Activated CD8-positive, alpha-beta memory T cell treated with anti-CD3 and anti-CD28 coated beads, Interleukin-2, amount 50 U/mL, for 48 hours (primary cell): Measurements from ENCODE around the gene TRAPPC1.

Experiments
- DNase-seq: peaks from one replicate; pipeline ENCODE4 v3.0.0-alpha.2; 2020

The TRAPPC1 gene

DNA sequence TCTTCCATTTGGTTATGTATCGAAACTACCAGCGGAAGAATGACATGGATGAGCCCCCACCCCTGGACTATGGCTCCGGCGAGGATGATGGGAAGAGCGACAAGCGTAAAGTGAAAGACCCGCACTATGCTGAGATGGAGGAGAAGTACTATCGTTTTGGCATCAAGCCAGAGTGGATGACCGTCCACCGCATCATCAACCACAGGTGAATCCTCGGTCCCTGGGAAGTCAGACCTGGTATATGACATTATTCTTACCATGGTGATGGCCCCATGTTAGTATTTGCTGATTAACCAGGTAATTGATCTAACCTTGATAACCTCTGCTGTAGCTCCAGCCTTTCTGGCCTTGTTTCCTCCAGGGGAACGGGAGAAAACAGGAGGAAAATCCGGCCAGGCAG, 34.7 kb downstream of the TRAPPC1 start:
- DNase-seq = peak; percentile 39

GRCh38 chr17:7894866-7895265, 36.9 kb downstream of the TRAPPC1 start:
- no peak for DNase-seq

- peak; percentile 39 for DNase-seq
Observed at GRCh38 chr17:7894226-7894625, 37.5 kb downstream of the TRAPPC1 start.

GRCh38 chr17:7893187-7893880, 38.4 kb downstream of the TRAPPC1 start:
- DNase-seq = no peak

GRCh38 chr17:7889166-7889955, 42.4 kb downstream of the TRAPPC1 start:
- peak; percentile 70 for DNase-seq

DNA sequence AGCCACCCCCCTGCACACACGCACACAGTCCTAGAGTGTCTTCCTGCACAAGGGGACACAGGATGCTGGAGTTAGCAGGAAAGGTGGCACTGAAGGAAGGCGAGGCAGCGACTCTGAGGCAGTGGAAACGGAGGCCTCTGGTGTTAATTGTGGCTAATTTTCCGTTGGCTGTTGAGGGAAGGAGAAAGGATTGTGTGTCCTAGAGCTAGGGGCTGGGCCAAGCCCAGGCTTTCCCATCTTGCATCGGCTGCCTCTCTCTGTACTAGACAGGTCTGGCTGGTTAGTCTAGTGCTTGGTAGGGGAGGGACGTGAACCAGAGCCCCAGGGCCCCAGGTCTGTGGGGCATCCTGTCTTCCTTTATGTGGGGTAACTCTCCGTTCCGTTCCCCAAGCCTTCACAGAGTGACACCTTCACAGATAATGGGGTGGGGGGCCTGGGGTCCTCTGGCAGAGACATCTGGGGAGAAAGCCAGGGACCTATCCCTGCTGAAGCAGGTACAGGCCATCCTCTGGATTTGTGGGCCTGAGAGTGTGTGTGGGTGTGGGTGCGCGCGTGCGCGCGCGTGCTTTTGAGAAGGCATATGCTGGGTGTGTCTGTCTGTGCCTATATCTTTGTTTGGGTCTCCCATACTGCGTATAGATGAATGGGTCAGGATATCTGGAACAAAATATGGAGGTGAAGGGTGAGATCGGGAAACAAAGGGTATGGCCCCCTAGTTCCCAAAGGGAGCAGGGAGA, 43.4 kb downstream of the TRAPPC1 start, which contains the start of gene CHD3:
Gene CHD3 (plus strand): TSS at position 606 of the 737 bp plus-strand sequence. CDS start 212 bp downstream, outside the sequence.
- peak; percentile 73 for DNase-seq

DNA sequence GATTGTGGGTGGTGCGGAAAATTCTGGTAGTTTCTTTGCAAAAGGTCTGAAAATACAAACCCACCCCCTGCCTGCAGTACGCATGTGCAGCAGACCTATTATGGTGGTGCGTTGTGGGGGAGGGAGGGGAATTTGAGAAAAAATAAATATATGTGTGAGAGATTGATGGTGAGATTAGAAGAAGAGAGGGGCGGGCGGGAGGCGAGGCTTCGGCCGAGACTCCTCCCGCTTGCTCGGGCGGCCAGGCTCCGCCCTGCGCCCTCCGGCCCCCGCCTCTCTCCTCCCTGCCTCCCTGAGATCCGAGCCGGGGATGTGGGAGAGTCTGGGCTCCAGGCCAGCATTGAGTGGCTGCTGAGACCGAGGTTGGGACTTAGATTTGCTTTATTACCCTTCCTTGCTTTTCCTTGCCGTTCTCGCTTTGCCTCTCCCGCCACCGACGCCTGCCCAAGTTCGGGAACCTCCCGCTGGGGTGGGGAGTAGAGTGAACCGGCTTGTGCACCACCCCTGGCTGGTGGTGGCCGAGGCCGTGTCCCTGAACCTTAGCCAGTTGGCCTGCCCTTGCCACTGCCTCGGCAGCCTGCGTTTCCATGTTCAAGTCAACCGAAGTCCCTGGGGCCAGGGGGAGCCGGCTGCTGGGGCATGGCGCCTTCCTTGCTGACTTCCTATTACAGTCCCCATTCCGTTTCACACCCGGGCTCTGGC, 44.1 kb downstream of the TRAPPC1 start:
- DNase-seq = peak; percentile 86

GRCh38 chr17:7887038-7887481, 44.7 kb downstream of the TRAPPC1 start:
- DNase-seq = no peak

GRCh38 chr17:7886227-7887037, 45.3 kb downstream of the TRAPPC1 start:
- DNase-seq = peak; percentile 73

GRCh38 chr17:7885367-7886226, 46.1 kb downstream of the TRAPPC1 start:
- peak; percentile 78 for DNase-seq

DNA sequence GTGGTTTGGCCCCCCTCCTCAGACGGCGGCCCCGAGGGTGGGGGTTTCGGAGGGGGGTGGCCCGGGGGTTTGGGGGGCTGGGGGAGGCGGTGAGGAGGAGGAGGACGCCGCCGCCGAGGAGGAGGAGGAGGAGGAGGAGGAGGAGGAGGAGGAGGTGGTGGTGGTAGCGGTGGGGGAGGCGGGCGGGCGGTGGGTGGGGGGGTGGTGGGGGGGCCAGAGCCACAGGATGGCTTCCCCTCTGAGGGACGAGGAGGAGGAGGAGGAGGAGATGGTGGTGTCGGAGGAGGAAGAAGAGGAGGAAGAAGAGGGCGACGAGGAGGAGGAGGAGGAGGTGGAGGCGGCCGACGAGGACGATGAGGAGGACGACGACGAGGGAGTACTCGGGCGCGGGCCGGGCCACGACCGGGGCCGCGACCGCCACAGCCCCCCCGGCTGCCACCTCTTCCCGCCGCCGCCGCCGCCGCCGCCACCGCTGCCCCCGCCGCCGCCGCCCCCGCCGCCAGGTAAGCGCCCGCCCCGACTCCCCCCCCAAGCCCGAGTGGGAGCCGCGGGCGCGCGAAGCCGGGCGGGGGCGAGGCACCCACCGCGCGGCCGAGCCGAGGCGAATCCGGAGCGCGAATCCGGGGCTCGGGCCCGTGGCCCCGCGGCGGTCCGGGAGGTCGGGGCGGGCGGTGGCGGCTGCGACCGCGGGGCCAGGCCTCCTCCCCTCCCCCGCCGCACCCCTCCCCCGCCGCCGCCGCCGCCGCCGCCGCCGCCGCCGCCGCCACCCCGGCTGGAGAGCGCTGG, 47.0 kb downstream of the TRAPPC1 start:
- DNase-seq = peak; percentile 68

DNA sequence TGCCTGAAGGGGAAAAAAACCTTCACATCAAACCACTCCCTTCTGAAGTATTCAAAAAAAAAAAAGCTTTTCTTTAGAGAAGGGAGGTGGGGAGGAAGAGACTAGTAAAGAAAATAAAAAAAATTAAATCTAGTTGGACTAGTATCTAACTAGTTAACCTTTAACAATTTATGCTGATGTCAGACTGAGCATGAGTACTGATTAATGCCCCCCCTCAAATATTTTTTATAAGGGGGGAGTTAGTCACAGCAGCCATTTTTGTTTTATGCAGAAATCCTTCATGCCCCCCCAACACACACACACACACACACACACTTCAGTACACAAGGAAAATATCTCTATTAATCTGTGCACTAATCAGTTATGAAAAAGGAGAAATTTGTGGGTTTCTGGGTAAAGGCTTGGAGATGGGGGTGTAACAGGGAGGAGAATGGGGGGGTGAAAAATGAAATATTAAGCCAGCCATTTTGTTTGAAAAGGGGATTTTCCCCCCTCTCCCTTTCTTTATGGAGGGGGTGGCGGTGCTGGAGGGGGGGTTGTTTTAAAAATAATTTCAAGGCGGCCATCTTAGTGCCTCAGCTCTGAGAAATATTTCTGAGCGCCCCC, 47.9 kb downstream of the TRAPPC1 start:
- DNase-seq = peak; percentile 51

DNA sequence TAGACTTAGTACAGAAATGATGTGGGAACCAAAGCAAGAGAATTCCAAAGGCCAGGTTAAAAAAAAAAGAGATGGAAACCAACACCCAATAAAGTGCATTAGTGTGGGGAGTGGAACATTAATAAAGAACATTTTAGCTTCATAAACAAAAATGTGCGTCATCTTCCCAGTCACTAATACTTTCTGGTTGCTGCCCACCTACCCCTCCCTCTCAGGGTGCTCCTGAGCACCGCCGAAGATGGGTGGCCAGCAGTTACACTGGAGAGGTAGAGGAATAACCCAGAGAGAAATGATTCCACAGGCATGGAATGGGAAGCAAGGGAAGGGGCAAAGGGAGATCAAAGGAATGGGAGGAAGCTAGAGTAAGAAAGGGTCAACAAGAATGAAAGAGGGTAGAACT, 49.1 kb downstream of the TRAPPC1 start:
- DNase-seq = no peak

- no peak for DNase-seq
Observed at GRCh38 chr17:7882068-7882467, 49.7 kb downstream of the TRAPPC1 start.

GRCh38 chr17:7881276-7882054, 50.3 kb downstream of the TRAPPC1 start:
- no peak for DNase-seq
